BE2C (cell line): Measurements from ENCODE around the gene CLEC16A.

Experiments used
- DNase-seq: peaks from one replicate; pipeline ENCODE4 v3.0.0-alpha.2; 2020
- H3K27me3 ChIP-seq: fragments of 250-450 bp; sonication (Bioruptor Pico); 2 replicates; pipeline ENCODE4 v1.5.1; 2020; ENCODE audit warnings: mild to moderate bottlenecking
- H3K36me3 ChIP-seq: fragments of 250-450 bp; sonication (Bioruptor Pico); 2 replicates; pipeline ENCODE4 v1.5.1; 2020; ENCODE audit warnings: mild to moderate bottlenecking
- H3K4me1 ChIP-seq: fragments of 250-450 bp; sonication (Bioruptor Pico); 2 replicates; pipeline ENCODE4 v1.5.1; 2020
- H3K4me3 ChIP-seq: 2 replicates; pipeline ENCODE4 v1.5.1; 2011; ENCODE audit warnings: low read depth, low read length
- H3K9me3 ChIP-seq: fragments of 250-450 bp; sonication (Bioruptor Pico); 2 replicates; pipeline ENCODE4 v1.5.1; 2020
- CTCF ChIP-seq: IDR thresholded peaks from 2 replicates; pipeline ENCODE4 v1.5.1; 2012; ENCODE audit warnings: mild to moderate bottlenecking, low read depth, low read length

CLEC16A gene

GRCh38 chr16:11092788-11093571 lies 148.6 kb downstream of the CLEC16A start:
- H3K36me3 ChIP-seq: no peaks in the 10 kb centered on the region; the same call in 1 of the 2 replicates
- H3K4me1 ChIP-seq: peaks cover 9% of the 10 kb centered on the region; the same call in 1 of the 2 replicates
- no peak for DNase-seq
- H3K27me3 ChIP-seq: no peaks in the 10 kb centered on the region
- no peak overlapping the region for H3K4me3 ChIP-seq
- TF ChIP-seq CTCF: no peak
- H3K9me3 ChIP-seq: no peaks in the 10 kb centered on the region

DNA sequence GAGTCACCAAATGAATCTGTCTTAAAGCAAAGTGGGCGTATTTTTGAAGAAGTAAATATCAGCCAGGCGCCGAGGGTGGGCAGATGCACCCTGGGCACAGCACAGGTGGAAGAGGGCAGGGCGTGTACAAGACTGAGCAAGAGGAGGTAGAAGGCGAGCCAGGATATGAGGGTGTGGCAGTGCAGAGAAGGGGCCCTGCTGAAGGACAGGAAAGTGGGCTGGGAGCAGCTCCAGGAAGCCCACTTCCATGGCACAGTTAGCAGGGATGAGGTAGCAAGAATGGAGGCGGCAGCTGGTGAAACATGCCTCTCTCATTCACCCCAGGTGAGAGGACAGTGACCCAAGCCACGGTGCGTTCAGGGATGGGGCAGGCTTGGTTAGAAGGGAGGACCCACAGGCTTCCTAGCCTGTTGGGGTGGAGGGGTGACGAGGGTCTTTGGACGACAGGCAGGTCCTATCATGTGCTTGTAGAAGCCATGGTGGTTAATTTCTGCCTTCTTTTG lies 149.3 kb downstream of the CLEC16A start:
- Histone ChIP-seq H3K9me3 (no peaks in the 10 kb centered on the region), H3K4me3 (no peak overlapping the region), H3K27me3 (no peaks in the 10 kb centered on the region), H3K4me1 (peaks cover 6% of the 10 kb centered on the region; the same call in 1 of the 2 replicates), H3K36me3 (no peaks in the 10 kb centered on the region; the same call in 1 of the 2 replicates)
- no peak for TF ChIP-seq CTCF
- DNase-seq: no peak

DNA sequence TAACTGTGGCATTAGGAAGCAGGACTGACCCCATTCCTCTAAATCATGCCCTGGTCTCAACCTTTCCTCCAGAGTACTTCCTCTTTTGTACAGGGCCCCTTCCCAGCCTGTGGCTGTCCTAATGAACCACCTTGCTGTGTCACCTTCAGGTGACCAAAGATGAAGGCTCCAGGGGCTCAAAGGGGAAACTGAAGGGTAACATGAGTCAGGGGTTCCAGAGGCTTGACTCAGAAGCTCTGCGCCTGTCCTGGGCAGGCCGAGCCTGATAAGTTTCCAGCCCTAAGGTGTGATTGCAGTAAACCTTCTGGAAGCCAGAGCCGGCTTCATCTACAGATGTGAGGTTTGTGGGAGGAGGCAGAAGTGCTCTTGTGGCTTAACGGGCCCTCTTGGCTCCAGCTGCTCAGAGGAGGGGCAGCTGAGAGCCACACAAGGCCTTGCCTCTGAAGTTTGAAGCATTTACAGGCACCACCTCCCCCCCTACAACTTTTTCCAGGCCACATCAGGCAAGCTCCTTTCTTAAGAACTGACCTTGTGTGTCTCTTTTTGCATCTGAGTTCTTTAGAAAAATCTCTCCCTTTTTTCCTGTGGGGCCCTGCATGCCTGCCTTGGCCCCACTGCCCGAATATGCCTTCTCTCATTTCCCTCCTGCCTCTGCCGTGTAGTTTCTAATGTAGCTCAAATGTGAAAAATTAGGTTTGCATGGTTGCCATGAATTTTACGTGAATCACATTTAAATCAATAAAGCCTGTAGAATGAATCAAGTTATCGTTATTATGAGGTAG lies 149.9 kb downstream of the CLEC16A start:
- Histone ChIP-seq H3K4me1 (peaks cover 6% of the 10 kb centered on the region; the same call in 1 of the 2 replicates), H3K4me3 (no peak overlapping the region), H3K36me3 (no peaks in the 10 kb centered on the region; the same call in 1 of the 2 replicates), H3K9me3 (no peaks in the 10 kb centered on the region), H3K27me3 (no peaks in the 10 kb centered on the region)
- DNase-seq: no peak
- no peak for TF ChIP-seq CTCF

DNA sequence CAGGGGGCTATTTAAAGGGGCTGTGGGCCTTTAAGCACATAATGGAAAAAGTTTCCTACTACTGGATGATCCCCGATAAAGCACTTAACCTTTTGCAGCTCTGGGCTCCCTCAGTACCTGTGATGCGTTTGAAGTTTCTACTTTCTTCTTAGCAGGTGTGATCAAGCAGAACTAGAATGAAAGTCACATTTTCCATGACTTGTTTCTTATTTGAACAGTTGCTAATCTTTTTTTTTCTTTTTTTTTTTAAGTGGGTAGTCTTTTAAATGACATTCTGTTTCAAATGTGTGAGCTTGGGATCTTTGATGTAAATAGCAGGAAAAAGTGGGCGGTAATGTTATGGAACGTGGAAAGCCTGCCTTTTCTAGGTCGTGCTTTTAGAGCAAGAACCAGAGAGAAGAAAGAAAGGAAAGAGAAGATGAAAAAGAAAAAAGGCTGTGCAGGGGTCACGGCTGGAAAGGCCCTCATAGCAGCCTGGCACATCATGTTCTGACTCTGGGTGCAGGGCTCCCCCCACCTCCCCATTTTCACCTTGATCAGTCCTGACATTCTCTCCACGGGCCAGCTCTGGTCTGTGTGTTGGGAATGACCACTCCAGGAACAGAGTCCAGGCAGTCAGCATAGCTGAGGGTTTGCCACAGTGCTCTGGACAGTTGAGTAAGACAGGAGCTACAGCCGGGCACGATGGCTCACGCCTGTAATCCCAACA lies 150.6 kb downstream of the CLEC16A start:
- Histone ChIP-seq H3K36me3 (no peaks in the 10 kb centered on the region; the same call in 1 of the 2 replicates), H3K4me1 (peaks cover 6% of the 10 kb centered on the region; the same call in 1 of the 2 replicates), H3K9me3 (no peaks in the 10 kb centered on the region), H3K4me3 (no peak overlapping the region), H3K27me3 (no peaks in the 10 kb centered on the region)
- DNase-seq: no peak
- no peak for TF ChIP-seq CTCF

- H3K36me3 ChIP-seq: no peaks in the 10 kb centered on the region; the same call in 1 of the 2 replicates
- peaks cover 6% of the 10 kb centered on the region; the same call in 1 of the 2 replicates for H3K4me1 ChIP-seq
- no peak for DNase-seq
- no peak overlapping the region for H3K4me3 ChIP-seq
- no peaks in the 10 kb centered on the region for H3K27me3 ChIP-seq
- TF ChIP-seq CTCF: no peak
- H3K9me3 ChIP-seq: no peaks in the 10 kb centered on the region
These were observed 151.6 kb downstream of the CLEC16A start for GRCh38 chr16:11095935-11096334.
